HepG2 (cell line): ENCODE measurements around the gene NPPB. TPM values are rescaled to one million over a fixed set of nuclear protein-coding genes. Genes with fewer than 3 reads are reported as not detected.

ENCODE experiments used
- NR2F6 ChIP-seq, 2 experiments: IDR thresholded peaks; 2 replicates each; pipeline ENCODE4 v1.6.1; 2016; ENCODE audit warnings: antibody characterized with exemption in 1 of 2, mild to moderate bottlenecking in 1 of 2
- NRL ChIP-seq: sonication (generic); formaldehyde crosslinking; IDR thresholded peaks from 2 replicates; pipeline ENCODE4 v1.5.0; 2020; ENCODE audit warnings: missing genetic modification reagents, mild to moderate bottlenecking, moderate library complexity, borderline replicate concordance
- RAD51 ChIP-seq: fragments of 450-650 bp; IDR thresholded peaks from 2 replicates; pipeline ENCODE4 v1.6.1; 2016; ENCODE audit warnings: borderline replicate concordance
- REPIN1 ChIP-seq: sonication (generic); formaldehyde crosslinking; IDR thresholded peaks from 2 replicates; pipeline ENCODE4 v1.8.0; 2022; ENCODE audit warnings: missing genetic modification reagents, low read depth, mild to moderate bottlenecking, borderline replicate concordance
- RXRA ChIP-seq: sonication (generic); formaldehyde crosslinking; IDR thresholded peaks from 2 replicates; pipeline ENCODE4 v1.5.1; 2020; ENCODE audit warnings: missing genetic modification reagents
- SMAD1 ChIP-seq: sonication (generic); formaldehyde crosslinking; IDR thresholded peaks from 2 replicates; pipeline ENCODE4 v1.4.0; 2020; ENCODE audit warnings: missing genetic modification reagents, low read depth, mild to moderate bottlenecking, borderline replicate concordance
- TCF7 ChIP-seq: sonication (generic); IDR thresholded peaks from 2 replicates; pipeline ENCODE4 v1.6.1; 2016; ENCODE audit warnings: antibody characterized with exemption, low read depth
- ZNF382 ChIP-seq: sonication (generic); formaldehyde crosslinking; IDR thresholded peaks from 2 replicates; pipeline ENCODE4 v1.5.0; 2020; ENCODE audit warnings: missing genetic modification reagents, mild to moderate bottlenecking, borderline replicate concordance
- ZNF510 ChIP-seq: sonication (generic); formaldehyde crosslinking; IDR thresholded peaks from 2 replicates; pipeline ENCODE4 v1.4.0; 2020; ENCODE audit warnings: low read depth, mild to moderate bottlenecking, missing genetic modification reagents
- ZNF788 ChIP-seq: sonication (generic); formaldehyde crosslinking; IDR thresholded peaks from 2 replicates; pipeline ENCODE4 v1.5.0; 2020; ENCODE audit warnings: mild to moderate bottlenecking, missing genetic modification reagents, borderline replicate concordance
- polyA plus RNA-seq, 8 experiments: library from polyadenylated mRNA; depleted of rRNA in 3 of 8; stranded (reverse) in 7 of 8; unstranded in 1 of 8; fragments of >200 nt; fragmentation: Illumina TruSeq in 4 of 8; extraction: Trizol in 4 of 8; gene quantifications; 2 replicates each; pipeline versions ENCODE4 v1.2.1 to v1.2.3, GENCODE V29; 2011 to 2016; ENCODE audit warnings: low read depth in 4 of 8, missing spikeins in 1 of 8, mixed read lengths in 1 of 8; ENCODE audit not compliant: insufficient read depth in 1 of 8
- total RNA-seq, 5 experiments: library from RNA; depleted of rRNA; stranded (reverse); fragments of >200 nt; fragmentation: Illumina TruSeq; extraction: Trizol; gene quantifications; 2 replicates each; pipeline ENCODE4 v1.2.3, GENCODE V29; 2016; ENCODE audit warnings: low read depth in 1 of 5
- TF ChIP-seq, protein P1 (sequence below): IDR thresholded peaks from 2 replicates; pipeline ENCODE4 v1.6.1; 2016; ENCODE audit warnings: missing compliant biosample characterization, missing genetic modification reagents, borderline replicate concordance
- TF ChIP-seq, protein P2 (sequence below): sonication (generic); formaldehyde crosslinking; IDR thresholded peaks from 2 replicates; pipeline ENCODE4 v1.4.0; 2020; ENCODE audit warnings: missing genetic modification reagents
- TF ChIP-seq, protein P3 (sequence below): sonication (generic); formaldehyde crosslinking; IDR thresholded peaks from 2 replicates; pipeline ENCODE4 v1.5.0; 2020; ENCODE audit warnings: mild to moderate bottlenecking, missing genetic modification reagents
- TF ChIP-seq, protein P4 (sequence below): sonication (generic); formaldehyde crosslinking; IDR thresholded peaks from 2 replicates; pipeline ENCODE4 v1.8.1; 2022; ENCODE audit warnings: mild to moderate bottlenecking, missing genetic modification reagents
- TF ChIP-seq, protein P5 (sequence below): sonication (generic); formaldehyde crosslinking; IDR thresholded peaks from 2 replicates; pipeline ENCODE4 v1.4.0; 2020; ENCODE audit warnings: missing genetic modification reagents

NPPB gene
- total and polyA plus RNA-seq, 2 of the 13 experiments (the other 11 are each of a cell fraction or from before 2014, with no cell fraction given): 1.9 TPM; not detected in 1

DNA sequence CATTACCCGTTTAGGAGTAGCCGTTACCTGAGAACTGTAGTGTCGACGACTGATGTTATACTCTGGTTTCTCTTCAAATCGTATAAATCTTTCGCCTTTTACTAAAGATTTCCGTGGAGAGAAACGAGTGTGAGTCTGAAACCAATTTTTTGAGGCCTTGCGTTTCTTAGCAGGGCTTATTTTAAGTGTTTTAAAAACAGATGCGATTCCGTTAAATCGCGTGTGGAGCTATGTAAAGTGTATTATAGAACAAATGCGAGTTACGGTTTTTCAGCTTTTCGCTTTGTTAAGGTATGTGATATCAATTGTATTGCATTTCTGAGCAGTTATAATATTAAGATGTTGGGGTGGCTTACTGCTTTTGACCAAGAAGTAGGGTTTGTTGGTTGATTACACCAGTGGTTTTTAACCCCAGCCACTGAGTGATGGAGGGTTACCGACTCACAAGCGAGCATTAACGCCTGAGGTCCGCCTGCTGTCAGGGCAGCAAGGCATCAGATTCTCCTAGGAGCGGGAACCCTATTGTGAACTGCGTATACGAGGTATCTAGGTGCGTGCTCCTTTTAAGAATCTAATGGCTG lies 49.4 kb upstream of the NPPB start (continued):
- TF ChIP-seq, protein P1, sequence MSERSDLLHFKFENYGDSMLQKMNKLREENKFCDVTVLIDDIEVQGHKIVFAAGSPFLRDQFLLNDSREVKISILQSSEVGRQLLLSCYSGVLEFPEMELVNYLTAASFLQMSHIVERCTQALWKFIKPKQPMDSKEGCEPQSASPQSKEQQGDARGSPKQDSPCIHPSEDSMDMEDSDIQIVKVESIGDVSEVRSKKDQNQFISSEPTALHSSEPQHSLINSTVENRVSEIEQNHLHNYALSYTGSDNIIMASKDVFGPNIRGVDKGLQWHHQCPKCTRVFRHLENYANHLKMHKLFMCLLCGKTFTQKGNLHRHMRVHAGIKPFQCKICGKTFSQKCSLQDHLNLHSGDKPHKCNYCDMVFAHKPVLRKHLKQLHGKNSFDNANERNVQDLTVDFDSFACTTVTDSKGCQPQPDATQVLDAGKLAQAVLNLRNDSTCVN (CRISPR knock-in tag): no peak
- TF ChIP-seq RXRA (CRISPR knock-in tag): no peak; the same call in 1 of the 2 replicates
- no peak for TF ChIP-seq ZNF382
- no peak for TF ChIP-seq RAD51
- TF ChIP-seq NR2F6 (IDR thresholded peaks at IDR 0.05): peak; percentile 33; the same call in 1 of the 2 replicates
- peak; percentile 41 for TF ChIP-seq NR2F6 (CRISPR knock-in tag; IDR thresholded peaks at IDR 0.05)
- no peak for TF ChIP-seq ZNF788 (CRISPR knock-in tag)
- TF ChIP-seq TCF7: no peak
- TF ChIP-seq, protein P2, sequence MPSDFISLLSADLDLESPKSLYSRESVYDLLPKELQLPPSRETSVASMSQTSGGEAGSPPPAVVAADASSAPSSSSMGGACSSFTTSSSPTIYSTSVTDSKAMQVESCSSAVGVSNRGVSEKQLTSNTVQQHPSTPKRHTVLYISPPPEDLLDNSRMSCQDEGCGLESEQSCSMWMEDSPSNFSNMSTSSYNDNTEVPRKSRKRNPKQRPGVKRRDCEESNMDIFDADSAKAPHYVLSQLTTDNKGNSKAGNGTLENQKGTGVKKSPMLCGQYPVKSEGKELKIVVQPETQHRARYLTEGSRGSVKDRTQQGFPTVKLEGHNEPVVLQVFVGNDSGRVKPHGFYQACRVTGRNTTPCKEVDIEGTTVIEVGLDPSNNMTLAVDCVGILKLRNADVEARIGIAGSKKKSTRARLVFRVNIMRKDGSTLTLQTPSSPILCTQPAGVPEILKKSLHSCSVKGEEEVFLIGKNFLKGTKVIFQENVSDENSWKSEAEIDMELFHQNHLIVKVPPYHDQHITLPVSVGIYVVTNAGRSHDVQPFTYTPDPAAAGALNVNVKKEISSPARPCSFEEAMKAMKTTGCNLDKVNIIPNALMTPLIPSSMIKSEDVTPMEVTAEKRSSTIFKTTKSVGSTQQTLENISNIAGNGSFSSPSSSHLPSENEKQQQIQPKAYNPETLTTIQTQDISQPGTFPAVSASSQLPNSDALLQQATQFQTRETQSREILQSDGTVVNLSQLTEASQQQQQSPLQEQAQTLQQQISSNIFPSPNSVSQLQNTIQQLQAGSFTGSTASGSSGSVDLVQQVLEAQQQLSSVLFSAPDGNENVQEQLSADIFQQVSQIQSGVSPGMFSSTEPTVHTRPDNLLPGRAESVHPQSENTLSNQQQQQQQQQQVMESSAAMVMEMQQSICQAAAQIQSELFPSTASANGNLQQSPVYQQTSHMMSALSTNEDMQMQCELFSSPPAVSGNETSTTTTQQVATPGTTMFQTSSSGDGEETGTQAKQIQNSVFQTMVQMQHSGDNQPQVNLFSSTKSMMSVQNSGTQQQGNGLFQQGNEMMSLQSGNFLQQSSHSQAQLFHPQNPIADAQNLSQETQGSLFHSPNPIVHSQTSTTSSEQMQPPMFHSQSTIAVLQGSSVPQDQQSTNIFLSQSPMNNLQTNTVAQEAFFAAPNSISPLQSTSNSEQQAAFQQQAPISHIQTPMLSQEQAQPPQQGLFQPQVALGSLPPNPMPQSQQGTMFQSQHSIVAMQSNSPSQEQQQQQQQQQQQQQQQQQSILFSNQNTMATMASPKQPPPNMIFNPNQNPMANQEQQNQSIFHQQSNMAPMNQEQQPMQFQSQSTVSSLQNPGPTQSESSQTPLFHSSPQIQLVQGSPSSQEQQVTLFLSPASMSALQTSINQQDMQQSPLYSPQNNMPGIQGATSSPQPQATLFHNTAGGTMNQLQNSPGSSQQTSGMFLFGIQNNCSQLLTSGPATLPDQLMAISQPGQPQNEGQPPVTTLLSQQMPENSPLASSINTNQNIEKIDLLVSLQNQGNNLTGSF: no peak
- peak; percentile 90 for TF ChIP-seq REPIN1 (CRISPR knock-in tag)
- TF ChIP-seq, protein P3, sequence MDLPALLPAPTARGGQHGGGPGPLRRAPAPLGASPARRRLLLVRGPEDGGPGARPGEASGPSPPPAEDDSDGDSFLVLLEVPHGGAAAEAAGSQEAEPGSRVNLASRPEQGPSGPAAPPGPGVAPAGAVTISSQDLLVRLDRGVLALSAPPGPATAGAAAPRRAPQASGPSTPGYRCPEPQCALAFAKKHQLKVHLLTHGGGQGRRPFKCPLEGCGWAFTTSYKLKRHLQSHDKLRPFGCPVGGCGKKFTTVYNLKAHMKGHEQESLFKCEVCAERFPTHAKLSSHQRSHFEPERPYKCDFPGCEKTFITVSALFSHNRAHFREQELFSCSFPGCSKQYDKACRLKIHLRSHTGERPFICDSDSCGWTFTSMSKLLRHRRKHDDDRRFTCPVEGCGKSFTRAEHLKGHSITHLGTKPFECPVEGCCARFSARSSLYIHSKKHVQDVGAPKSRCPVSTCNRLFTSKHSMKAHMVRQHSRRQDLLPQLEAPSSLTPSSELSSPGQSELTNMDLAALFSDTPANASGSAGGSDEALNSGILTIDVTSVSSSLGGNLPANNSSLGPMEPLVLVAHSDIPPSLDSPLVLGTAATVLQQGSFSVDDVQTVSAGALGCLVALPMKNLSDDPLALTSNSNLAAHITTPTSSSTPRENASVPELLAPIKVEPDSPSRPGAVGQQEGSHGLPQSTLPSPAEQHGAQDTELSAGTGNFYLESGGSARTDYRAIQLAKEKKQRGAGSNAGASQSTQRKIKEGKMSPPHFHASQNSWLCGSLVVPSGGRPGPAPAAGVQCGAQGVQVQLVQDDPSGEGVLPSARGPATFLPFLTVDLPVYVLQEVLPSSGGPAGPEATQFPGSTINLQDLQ (CRISPR knock-in tag): no peak; the same call in 1 of the 2 replicates
- no peak for TF ChIP-seq NRL (CRISPR knock-in tag)
- TF ChIP-seq SMAD1 (CRISPR knock-in tag): no peak
- TF ChIP-seq ZNF510 (CRISPR knock-in tag): no peak
- TF ChIP-seq, protein P4, sequence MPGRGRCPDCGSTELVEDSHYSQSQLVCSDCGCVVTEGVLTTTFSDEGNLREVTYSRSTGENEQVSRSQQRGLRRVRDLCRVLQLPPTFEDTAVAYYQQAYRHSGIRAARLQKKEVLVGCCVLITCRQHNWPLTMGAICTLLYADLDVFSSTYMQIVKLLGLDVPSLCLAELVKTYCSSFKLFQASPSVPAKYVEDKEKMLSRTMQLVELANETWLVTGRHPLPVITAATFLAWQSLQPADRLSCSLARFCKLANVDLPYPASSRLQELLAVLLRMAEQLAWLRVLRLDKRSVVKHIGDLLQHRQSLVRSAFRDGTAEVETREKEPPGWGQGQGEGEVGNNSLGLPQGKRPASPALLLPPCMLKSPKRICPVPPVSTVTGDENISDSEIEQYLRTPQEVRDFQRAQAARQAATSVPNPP (CRISPR knock-in tag): peak; percentile 90
- TF ChIP-seq, protein P5, sequence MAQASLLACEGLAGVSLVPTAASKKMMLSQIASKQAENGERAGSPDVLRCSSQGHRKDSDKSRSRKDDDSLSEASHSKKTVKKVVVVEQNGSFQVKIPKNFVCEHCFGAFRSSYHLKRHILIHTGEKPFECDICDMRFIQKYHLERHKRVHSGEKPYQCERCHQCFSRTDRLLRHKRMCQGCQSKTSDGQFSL (CRISPR knock-in tag): 0 out of 2 replicates have a peak, but pooled peaks have one; percentile 17
